Astrocyte (in vitro differentiated cells and primary cell): ENCODE data around the gene POP5. TPM values are rescaled to one million over a fixed set of nuclear protein-coding genes. Genes with fewer than 3 reads are reported as not detected.

Source experiments
- DNase-seq: peaks from one replicate; pipeline ENCODE4 v3.0.0-alpha.2; 2010; ENCODE audit warnings: low read depth
- FAIRE-seq: peaks from 2 replicates; lab custom pipeline; 2011; peaks lifted over from hg19 to GRCh38; lab: Jason Lieb, UNC
- H2AFZ ChIP-seq: 2 replicates; pipeline ENCODE4 v1.6.0; 2012; ENCODE audit warnings: low read depth, low read length, inconsistent platforms
- H3K27ac ChIP-seq: 2 replicates; pipeline ENCODE4 v1.5.1; 2011; ENCODE audit warnings: low read depth, low read length, inconsistent platforms
- H3K27me3 ChIP-seq: 2 replicates; pipeline ENCODE4 v1.6.0; 2011; ENCODE audit warnings: low read length, inconsistent platforms; ENCODE audit not compliant: insufficient read depth
- H3K36me3 ChIP-seq: 2 replicates; pipeline ENCODE4 v1.5.1; 2011; ENCODE audit warnings: low read length, inconsistent platforms; ENCODE audit not compliant: insufficient read depth
- H3K4me1 ChIP-seq: 2 replicates; pipeline ENCODE4 v1.5.1; 2011; ENCODE audit warnings: low read length, inconsistent platforms; ENCODE audit not compliant: insufficient read depth
- H3K4me2 ChIP-seq: 2 replicates; pipeline ENCODE4 v1.6.0; 2012; ENCODE audit warnings: low read length, inconsistent platforms
- H3K4me3 ChIP-seq: 2 replicates; pipeline ENCODE4 v1.5.1; 2011; ENCODE audit warnings: low read depth, mild to moderate bottlenecking, low read length, inconsistent platforms; ENCODE audit not compliant: insufficient read depth
- H3K79me2 ChIP-seq: 2 replicates; pipeline ENCODE4 v1.6.0; 2012; ENCODE audit warnings: mild to moderate bottlenecking, low read length, inconsistent platforms; ENCODE audit not compliant: insufficient read depth
- H3K9ac ChIP-seq: 2 replicates; pipeline ENCODE4 v1.6.0; 2012; ENCODE audit warnings: mild to moderate bottlenecking, low read length, inconsistent platforms
- H3K9me3 ChIP-seq: 2 replicates; pipeline ENCODE4 v1.5.1; 2012; ENCODE audit warnings: low read depth, mild to moderate bottlenecking, low read length, inconsistent platforms; ENCODE audit not compliant: insufficient read depth
- H4K20me1 ChIP-seq: 2 replicates; pipeline ENCODE4 v1.6.0; 2012; ENCODE audit warnings: low read length, inconsistent platforms; ENCODE audit not compliant: insufficient read depth
- H3K27ac Mint-ChIP-seq: one replicate; pipeline ENCODE4 v1.8.0; 2021; ENCODE audit warnings: mild to moderate bottlenecking, mixed read lengths; ENCODE audit not compliant: unreplicated experiment
- H3K27me3 Mint-ChIP-seq: one replicate; pipeline ENCODE4 v1.8.0; 2021; ENCODE audit warnings: low read depth, mixed read lengths; ENCODE audit not compliant: unreplicated experiment
- H3K36me3 Mint-ChIP-seq: one replicate; pipeline ENCODE4 v1.8.0; 2021; ENCODE audit warnings: low read depth, mixed read lengths; ENCODE audit not compliant: unreplicated experiment
- H3K4me1 Mint-ChIP-seq: one replicate; pipeline ENCODE4 v1.8.0; 2021; ENCODE audit warnings: low read depth, mixed read lengths; ENCODE audit not compliant: unreplicated experiment
- H3K4me3 Mint-ChIP-seq: one replicate; pipeline ENCODE4 v1.8.0; 2021; ENCODE audit warnings: mild to moderate bottlenecking, moderate library complexity, mixed read lengths; ENCODE audit not compliant: unreplicated experiment
- H3K9me3 Mint-ChIP-seq: one replicate; pipeline ENCODE4 v1.8.0; 2021; ENCODE audit warnings: mild to moderate bottlenecking, mixed read lengths; ENCODE audit not compliant: unreplicated experiment
- CTCF ChIP-seq: IDR thresholded peaks from 2 replicates; pipeline ENCODE4 v1.5.1; 2011; ENCODE audit warnings: low read depth, mild to moderate bottlenecking, inconsistent platforms, low read length, moderate library complexity; ENCODE audit not compliant: insufficient read depth
- EZH2 ChIP-seq: IDR thresholded peaks from 2 replicates; pipeline ENCODE4 v1.6.1; 2012; ENCODE audit warnings: mild to moderate bottlenecking, low read length, inconsistent platforms; ENCODE audit not compliant: insufficient read depth
- total RNA-seq: library from RNA; stranded (reverse); gene quantifications from 2 replicates; pipeline ENCODE4 v1.2.1, GENCODE V29; 2021

The POP5 gene
- total RNA-seq, 1 donor from 2014 or later = 31.3 TPM

- Histone ChIP-seq H4K20me1 (no peaks in the 10 kb centered on the region), H3K9ac (no peak overlapping the region), H3K4me2 (no peak overlapping the region), H3K79me2 (no peaks in the 10 kb centered on the region), H3K9me3 (no peaks in the 10 kb centered on the region), H3K4me3 (no peak overlapping the region), H3K36me3 (no peaks in the 10 kb centered on the region), H2AFZ (no peak overlapping the region), H3K4me1 (no peaks in the 10 kb centered on the region), H3K27me3 (peaks cover 25% of the 10 kb centered on the region), H3K27ac (no peak overlapping the region)
- H3K9me3 Mint-ChIP-seq = peaks cover 2% of the 10 kb centered on the region
- FAIRE-seq = no peak
- peaks cover 26% of the 10 kb centered on the region for H3K27me3 Mint-ChIP-seq
- no peak overlapping the region for H3K4me3 Mint-ChIP-seq
- TF ChIP-seq CTCF (no peak), EZH2 (no peak)
- H3K27ac Mint-ChIP-seq = no peak overlapping the region
- no peak for DNase-seq
- H3K36me3 Mint-ChIP-seq = no peaks in the 10 kb centered on the region
- H3K4me1 Mint-ChIP-seq = no peaks in the 10 kb centered on the region
Measured at GRCh38 chr12:120628919-120629318, 47.7 kb upstream of the POP5 start.

DNA sequence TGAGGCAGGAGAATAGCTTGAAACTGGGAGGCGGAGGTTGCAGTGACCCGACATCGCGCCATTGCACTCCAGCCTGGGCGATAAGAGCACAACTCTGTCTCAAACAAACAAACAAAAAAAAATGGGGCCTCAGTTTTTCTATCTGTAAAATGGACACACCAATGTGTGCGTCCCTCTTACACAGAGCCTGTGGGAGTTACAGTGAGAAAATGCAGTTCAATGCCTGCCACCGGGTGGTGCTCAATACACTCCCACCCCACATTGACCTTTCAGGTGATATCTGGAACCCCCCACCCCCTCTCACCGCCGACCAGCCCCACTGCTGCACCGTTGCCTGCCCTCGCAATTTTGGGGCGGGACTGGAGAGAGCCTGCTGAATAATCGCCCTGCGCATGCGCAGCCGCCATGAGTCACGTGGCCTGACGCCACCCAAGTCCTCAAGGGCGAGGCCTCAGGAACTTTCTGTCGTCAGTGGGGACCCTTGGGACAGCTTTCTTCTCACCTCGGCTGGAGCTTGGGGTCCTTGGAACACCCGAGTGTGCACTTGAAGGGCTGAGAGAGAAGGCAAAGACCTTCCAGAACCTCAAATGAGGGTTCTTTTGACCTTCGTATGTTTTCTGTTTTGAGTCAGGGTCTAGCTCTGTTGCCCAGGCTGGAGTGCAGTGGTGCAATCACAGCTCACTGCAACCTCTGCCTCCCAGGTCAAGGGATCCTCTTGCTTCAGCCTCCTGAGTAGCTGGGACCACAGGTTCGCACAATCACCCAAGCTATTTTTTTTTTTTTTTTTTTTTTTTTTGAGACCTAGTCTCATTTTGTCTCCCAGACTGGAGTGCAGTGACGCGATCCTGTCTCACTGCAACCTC is 44.6 kb upstream of the POP5 start:
- H4K20me1 ChIP-seq = no peaks in the 10 kb centered on the region
- H3K9me3 Mint-ChIP-seq = no peaks in the 10 kb centered on the region
- no peak overlapping the region for H2AFZ ChIP-seq
- no peak overlapping the region for H3K9ac ChIP-seq
- H3K4me2 ChIP-seq = no peak overlapping the region
- H3K36me3 ChIP-seq = no peaks in the 10 kb centered on the region
- H3K36me3 Mint-ChIP-seq = no peaks in the 10 kb centered on the region
- H3K4me3 ChIP-seq = no peak overlapping the region
- H3K27ac Mint-ChIP-seq = no peak overlapping the region
- no peak overlapping the region for H3K4me3 Mint-ChIP-seq
- no peaks in the 10 kb centered on the region for H3K4me1 ChIP-seq
- H3K9me3 ChIP-seq = no peaks in the 10 kb centered on the region
- H3K27me3 Mint-ChIP-seq = peaks cover 46% of the 10 kb centered on the region
- FAIRE-seq (no peak), DNase-seq (no peak)
- H3K27ac ChIP-seq = no peak overlapping the region
- H3K4me1 Mint-ChIP-seq = no peaks in the 10 kb centered on the region
- H3K79me2 ChIP-seq = no peaks in the 10 kb centered on the region
- TF ChIP-seq EZH2 = no peak
- TF ChIP-seq CTCF = no peak
- H3K27me3 ChIP-seq = peaks cover 15% of the 10 kb centered on the region

GRCh38 chr12:120620624-120621023 is 39.4 kb upstream of the POP5 start:
- FAIRE-seq (no peak), DNase-seq (no peak)
- Histone ChIP-seq H3K4me3 (no peak overlapping the region), H4K20me1 (no peaks in the 10 kb centered on the region), H3K79me2 (no peaks in the 10 kb centered on the region), H3K36me3 (no peaks in the 10 kb centered on the region), H3K27me3 (peaks cover 17% of the 10 kb centered on the region), H3K4me2 (no peak overlapping the region), H2AFZ (no peak overlapping the region), H3K27ac (no peak overlapping the region), H3K9ac (no peak overlapping the region), H3K4me1 (no peaks in the 10 kb centered on the region), H3K9me3 (no peaks in the 10 kb centered on the region)
- Mint-ChIP-seq H3K4me1 (no peaks in the 10 kb centered on the region), H3K27me3 (peaks cover 55% of the 10 kb centered on the region), H3K9me3 (no peaks in the 10 kb centered on the region), H3K36me3 (no peaks in the 10 kb centered on the region), H3K4me3 (no peak overlapping the region), H3K27ac (no peak overlapping the region)
- TF ChIP-seq EZH2 = no peak
- no peak for TF ChIP-seq CTCF
